Measurements from ENCODE around the gene CPED1. TPM values are rescaled to one million over a fixed set of nuclear protein-coding genes. Genes with fewer than 3 reads are reported as not detected.
A peak's percentile ranks its signal among the peaks of the same experiment; 100 is the strongest.
"Not testable (repeated sequence)": the region's sequence is repeated elsewhere in the genome, so short reads cannot be mapped to it uniquely, and the experiment has no call there.

The CPED1 gene
- total RNA-seq, 1 experiment from 2014 or later, result 4.9 TPM

DNA sequence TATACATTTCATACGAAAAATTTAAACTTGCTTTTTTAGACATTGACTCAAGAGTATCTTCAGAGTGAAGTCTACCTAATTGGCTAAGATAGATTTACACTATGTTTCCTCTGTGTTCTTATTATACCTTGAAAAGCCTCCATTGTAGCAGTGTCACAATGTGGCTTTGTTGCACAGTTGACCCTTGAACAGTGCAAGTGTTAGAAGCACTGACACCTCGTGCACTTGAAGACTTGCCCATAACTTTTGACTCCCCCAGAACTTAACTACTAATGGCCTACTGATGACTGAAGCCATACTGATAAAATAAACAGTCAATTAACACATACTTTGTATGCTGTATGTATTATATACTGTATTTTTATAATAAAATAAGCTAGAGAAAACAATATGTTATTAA is 84.3 kb downstream of the CPED1 start:
- DNase-seq (ENCODE audit: low read depth, low spot score), result peak; percentile 68
- in situ Hi-C loops (cut with HindIII; ENCODE audit: low pct_unique_long_range_greater_than_20kb, low sequenced_read_pairs), result no loop called here

DNA sequence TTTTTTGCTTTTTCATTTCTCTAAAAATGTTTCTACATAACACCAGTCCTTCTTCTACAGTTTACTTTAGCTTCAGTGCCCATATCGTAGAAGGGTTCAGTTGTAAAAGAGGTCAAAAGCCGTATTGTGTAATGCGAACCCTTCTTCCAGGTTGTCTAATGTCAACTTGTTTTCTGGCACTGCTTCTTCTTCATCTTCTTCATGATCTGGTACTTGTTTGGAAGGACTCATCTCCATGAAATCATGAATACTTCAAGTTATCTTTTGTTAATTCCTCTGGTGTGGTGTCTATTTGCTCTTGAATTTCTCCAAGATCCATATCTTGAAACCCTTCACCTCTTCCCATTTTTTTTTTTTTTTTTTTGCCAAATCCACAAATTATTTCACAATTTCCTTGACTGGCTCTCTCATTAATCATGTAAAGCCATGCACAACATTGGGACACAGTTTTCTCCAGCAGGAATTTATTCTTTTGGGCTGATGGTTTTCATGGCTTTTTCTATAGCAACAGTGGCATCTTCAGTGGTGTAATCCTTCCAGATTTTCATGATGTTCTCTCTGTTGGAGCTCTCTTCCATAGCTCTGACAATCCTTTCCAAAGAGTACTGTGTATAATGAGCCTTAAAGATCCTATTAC is 85.1 kb downstream of the CPED1 start:
- in situ Hi-C loops (cut with HindIII; ENCODE audit: low pct_unique_long_range_greater_than_20kb, low sequenced_read_pairs), result no loop called here
- no peak for DNase-seq (ENCODE audit: low read depth, low spot score)

DNA sequence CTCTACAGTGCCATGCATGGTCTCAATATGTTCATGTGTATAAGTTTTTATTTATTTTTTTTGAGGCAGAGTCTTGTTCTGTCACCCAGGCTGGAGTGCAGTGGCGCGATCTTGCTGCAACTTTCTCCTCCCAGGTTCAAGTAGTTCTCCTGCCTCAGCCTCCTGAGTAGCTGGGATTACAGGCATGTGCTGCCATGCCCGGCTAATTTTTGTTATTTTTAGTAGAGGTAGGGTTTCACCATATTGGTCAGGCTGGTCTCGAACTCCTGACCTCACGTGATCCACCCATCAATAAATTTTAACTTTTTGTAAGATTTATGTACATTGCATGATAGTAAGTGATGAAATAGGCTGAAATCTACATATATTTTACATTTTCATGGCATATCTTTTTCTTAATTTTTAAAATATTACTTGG is 86.9 kb downstream of the CPED1 start:
- DNase-seq (ENCODE audit: low read depth, low spot score); in situ Hi-C loops (cut with HindIII; ENCODE audit: low pct_unique_long_range_greater_than_20kb, low sequenced_read_pairs): not testable (repeated sequence)

DNA sequence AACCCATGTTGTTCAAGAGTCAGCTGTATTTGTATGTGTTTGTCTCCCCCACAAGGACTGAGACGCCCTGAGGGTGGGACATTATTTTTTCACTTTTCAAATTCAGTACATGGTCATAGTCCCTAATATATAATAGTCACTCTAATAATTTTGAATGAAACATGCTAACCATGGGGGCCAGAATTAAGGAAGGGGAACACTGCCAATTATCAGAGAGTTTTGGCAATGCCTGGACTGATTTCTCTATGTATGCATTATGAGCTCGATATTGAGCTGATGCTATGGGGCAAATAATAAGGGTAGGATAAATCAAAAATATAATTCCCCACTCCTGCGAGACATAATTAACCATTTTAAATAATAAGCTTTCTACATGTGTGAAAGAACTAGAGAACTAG is 87.4 kb downstream of the CPED1 start:
- DNase-seq (ENCODE audit: low read depth, low spot score), result no peak
- in situ Hi-C loops (cut with HindIII; ENCODE audit: low pct_unique_long_range_greater_than_20kb, low sequenced_read_pairs), result no loop called here

DNA sequence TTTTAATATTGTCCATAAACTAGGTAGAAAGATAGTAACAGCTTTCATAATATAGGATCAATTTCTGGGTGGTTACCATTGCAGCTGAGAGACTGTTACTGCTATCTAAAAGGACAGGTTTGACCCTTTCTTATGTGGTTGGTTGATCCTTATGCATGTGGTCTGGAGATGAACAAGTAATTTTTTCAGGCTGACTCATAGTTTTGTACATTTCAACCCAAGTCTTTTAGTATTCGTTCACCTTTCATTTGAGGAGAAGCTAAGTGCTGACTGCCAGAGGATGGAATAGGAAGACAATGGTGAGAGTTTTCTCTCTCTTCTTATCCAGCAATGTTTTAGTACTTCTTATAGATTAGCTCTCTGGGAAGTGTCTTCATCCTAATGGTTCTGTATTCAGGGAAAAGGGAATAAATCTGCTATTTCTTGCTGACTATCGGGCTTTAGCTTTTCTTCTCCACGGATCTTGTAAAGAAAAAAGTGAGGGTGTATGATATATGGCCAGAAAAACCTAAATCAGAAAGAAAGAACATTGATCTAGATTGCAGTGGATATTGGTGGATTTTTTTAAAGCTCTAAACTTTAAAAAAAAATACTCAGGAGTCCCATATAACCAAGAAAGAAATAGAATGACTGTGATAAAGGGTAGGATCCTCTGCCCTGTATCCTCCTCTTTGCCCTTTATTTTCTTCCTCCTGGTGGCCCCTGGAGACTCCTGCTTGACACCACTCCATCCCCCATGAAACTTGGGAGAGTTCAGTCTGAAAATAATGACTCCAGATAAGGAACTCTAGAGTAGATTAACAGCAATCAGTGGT is 88.0 kb downstream of the CPED1 start:
- no peak for DNase-seq (ENCODE audit: low read depth, low spot score)
- in situ Hi-C loops (cut with HindIII; ENCODE audit: low pct_unique_long_range_greater_than_20kb, low sequenced_read_pairs), result no loop called here

DNA sequence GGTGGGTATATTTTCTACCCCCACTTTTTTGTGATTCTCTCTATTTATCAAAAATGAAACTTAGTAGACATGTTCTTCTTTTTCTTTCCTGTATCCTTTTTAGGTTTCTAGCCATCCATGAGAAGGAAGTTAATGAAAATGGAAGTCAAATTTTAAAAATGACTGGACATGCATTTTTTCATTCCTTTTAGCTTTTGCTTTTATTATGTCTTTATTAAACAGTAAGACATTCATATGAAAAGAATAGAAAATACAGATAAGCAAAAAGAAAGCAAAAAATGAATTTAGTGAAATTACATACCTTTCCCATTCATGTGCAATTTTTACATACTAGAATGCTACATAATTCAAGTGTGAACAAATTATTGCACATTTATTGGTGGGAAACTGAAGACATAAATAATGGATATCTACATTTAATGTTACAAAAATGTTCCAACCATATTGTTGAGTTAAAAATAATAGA is 88.7 kb downstream of the CPED1 start:
- in situ Hi-C loops (cut with HindIII; ENCODE audit: low pct_unique_long_range_greater_than_20kb, low sequenced_read_pairs), result no loop called here
- no peak for DNase-seq (ENCODE audit: low read depth, low spot score)

DNA sequence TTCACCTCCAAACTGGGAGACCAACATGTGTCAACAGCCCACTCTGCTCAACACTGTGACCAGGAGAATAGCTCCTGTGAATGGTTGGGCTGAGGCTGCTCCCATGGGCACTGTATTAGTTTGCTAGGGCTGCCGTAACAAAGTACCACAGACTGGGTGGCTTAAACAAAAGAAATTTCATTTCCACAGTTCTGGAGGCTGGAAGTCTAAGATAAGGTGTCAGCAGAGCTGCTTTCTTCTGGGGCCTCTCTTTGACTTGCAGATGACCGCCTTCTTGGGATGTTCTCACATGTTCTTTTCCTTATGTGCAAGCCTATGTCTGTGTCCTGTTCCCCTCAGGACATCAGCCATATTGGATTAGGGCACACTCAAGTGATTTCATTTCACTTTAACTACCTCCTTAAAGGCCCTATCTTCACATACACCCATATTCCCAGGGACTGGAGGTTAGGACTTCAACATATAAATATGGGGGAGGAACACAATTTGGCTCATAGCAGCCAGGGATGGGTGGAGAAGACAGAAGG is 90.3 kb downstream of the CPED1 start:
- DNase-seq (ENCODE audit: low read depth, low spot score), result no peak
- in situ Hi-C loops (cut with HindIII; ENCODE audit: low pct_unique_long_range_greater_than_20kb, low sequenced_read_pairs), result no loop called here

DNA sequence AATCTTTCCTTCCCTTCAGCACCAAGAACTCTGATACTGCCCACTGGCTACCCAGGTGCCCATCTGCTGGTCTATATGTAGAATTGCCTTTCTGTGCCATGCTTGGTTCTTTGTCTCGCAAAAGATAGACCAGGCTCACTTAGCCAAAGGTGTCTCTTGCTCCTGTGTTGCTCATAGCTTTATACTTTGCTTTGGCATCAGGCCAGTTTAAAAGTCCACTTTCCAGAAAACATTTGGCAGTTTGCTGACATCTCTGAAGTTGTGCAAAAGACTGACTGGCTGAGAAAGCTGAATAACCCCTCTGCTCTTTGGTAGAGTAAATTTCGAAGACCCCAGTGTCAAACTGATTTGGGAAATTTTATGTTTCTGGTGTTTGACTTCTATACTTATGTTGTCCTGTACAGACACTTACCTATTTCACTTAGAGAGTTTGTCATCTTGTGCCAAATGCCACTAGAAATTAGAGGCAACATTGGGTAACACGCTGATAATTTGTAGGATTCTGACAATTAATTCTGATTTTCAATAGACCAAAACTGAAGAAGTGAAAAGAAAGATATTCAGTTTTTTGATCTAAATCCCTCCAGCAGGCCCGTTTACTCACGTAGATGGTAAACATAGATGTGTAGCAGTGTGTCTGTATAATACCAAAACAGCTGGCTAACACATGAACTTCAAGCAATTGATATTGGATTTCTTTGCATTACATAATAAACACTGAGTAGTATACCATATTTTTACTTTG is 91.1 kb downstream of the CPED1 start:
- peak; percentile 38 for DNase-seq (ENCODE audit: low read depth, low spot score)
- in situ Hi-C loops (cut with HindIII; ENCODE audit: low pct_unique_long_range_greater_than_20kb, low sequenced_read_pairs), result no loop called here

DNA sequence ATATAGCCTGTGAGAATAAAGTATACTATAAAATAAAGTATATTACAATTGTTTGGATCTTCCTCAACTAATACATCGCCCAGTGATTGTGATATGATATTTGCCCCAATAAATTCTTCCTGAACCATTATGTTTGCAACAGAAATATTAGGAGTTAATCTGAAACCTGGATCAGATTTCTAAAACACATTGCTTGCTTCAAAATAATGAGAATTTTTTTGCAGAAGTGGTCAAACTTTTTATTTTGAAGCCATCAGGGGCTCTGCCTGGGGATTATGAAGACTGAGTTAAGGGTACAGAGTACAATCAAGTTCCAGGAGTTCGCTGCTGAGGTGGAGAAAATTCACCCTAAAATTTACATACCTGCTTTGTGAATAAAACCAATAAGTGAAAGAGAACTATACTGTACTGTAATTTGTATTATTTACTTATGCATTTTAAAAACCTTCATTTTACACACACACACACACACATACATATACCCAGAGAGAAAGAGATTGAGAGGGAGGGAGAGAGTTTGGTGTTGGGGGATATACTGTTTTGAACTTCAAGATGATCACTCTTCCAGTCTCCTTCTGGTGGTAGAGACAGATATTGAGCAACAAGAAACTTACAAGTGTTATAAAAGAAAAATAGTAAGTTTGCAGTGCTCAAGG is 91.9 kb downstream of the CPED1 start:
- DNase-seq (ENCODE audit: low read depth, low spot score), result no peak
- in situ Hi-C loops (cut with HindIII; ENCODE audit: low pct_unique_long_range_greater_than_20kb, low sequenced_read_pairs), result no loop called here

DNA sequence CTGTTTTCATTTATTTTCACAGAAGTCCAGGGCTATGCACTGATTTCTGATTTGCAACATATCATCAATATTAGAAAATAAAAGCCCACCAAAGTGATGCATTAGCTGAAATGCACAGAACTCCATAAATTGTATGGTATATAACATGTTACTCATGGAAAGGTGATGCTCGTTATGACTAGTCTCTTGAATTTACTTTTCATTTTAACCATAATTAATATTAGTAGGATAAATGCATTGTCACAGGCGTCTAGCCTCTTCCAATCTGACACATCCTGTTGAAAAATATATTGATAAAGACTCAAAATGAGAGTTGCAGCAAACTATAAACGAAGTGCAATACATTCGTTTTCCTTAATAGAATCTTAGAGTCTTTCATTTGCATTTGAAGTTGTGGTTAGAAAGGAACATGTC is 92.4 kb downstream of the CPED1 start:
- in situ Hi-C loops (cut with HindIII; ENCODE audit: low pct_unique_long_range_greater_than_20kb, low sequenced_read_pairs), result no loop called here
- no peak for DNase-seq (ENCODE audit: low read depth, low spot score)

DNA sequence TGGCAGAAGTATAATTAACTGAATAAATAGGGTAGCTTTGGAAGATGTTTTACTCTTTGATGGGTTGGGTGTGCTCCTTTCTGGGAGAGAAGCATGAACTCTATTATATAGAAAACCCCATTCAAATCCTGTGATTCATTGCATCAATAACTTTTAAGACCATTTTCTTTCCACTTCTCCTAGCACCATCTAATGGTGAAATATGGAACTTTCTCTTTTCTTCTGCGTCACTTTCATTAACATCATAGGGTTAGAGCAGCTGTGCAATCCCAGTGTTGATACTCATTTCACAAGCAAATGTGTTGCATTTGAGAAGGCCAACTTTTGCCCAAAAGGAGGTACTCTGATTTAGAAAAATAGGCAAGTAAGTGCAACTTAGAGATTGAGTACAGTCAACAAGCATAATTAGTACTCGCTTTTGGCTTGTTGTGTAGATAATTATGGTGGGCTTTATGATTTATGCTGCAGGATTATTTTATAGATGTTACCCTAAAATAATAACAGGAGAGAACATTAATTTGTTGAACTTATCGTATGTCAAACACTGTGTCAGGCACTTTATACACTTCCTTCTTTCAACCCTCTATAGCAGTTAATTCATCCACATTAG is 92.9 kb downstream of the CPED1 start:
- peak; percentile 92 for DNase-seq (ENCODE audit: low read depth, low spot score)
- in situ Hi-C loops (cut with HindIII; ENCODE audit: low pct_unique_long_range_greater_than_20kb, low sequenced_read_pairs), result no loop called here

DNA sequence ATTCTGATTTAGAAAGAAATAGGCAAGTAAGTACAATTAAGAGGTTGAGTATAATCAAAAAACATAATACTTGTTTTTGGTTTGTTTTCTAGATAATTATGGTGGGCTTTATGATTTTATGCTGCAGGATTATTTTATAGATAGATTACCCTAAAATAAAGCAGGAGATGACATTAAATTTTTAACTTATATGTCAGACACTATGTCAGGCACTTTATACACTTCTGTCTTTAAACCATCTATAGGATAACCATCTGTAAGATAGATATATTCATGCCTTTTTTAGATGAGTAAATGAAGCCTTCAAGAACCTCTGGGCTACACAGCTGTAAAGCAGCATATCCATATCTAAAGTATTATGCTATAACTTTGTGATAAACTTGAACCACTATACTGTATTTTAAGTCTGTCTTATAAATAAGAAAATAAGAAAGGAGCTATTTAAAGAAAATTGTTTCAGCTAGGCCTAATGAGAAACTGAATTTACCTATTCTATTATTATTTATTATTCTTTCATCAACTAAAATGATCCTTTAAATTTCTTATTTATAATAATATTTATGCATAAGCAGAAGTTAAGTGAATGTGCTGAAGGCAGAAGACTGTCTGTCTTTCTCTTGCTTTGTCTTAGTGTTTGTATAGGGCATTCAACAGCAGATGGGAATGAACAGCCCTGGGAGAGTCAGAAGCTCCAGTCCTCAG is 94.0 kb downstream of the CPED1 start:
- DNase-seq (ENCODE audit: low read depth, low spot score), result no peak
- in situ Hi-C loops (cut with HindIII; ENCODE audit: low pct_unique_long_range_greater_than_20kb, low sequenced_read_pairs), result no loop called here

DNA sequence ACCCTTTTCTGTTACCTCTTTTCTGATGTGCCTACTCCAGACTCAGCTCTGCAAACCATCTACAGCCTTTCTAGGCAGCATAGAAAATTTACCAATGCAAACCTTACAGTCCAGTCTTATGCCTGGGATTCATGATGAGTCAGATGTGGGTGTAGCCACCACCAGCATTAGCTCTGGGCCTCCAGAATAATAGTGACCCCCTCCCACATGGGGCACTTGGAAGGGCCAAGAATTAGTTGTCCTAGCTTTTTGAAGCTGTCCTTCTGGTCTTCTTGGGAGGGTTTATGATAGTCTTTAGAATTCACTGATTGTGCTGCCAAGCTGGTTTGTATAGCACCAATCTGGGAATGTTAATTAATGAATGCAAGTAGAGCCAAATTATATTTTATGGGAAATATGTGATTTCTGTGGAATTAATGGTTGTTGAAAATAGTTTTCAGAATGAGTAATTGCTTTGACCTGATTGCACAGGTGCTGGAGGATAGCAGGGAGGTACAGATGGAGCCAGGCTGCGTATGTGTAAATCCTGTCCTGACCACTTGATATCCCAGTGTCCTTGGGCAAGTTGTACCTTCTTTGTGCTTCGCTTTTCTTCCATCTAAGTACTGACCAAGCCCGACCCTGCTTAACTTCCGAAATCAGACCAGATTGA is 94.8 kb downstream of the CPED1 start:
- no peak for DNase-seq (ENCODE audit: low read depth, low spot score)
- in situ Hi-C loops (cut with HindIII; ENCODE audit: low pct_unique_long_range_greater_than_20kb, low sequenced_read_pairs), result no loop called here

DNA sequence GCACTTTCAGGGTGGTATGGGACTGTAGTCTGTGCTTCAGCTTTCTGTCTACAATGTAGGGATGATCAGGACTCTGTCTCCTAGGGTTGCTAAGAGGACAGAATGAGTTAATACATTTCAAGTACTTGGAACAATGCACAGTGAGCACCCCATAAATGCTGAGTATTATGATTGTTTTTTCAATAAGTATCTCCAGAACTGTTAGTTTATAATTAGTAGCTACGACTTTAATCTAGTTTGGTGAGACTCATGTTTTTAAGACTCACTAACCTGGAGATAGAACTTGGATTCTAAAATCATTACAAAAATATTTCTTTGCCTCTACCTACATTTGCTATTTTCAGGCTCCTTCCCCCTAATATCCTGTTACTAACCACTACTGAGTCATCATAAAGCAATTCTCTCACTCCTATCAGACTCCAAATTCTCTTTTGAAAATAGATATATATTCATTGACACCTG is 95.3 kb downstream of the CPED1 start:
- in situ Hi-C loops (cut with HindIII; ENCODE audit: low pct_unique_long_range_greater_than_20kb, low sequenced_read_pairs), result no loop called here
- DNase-seq (ENCODE audit: low read depth, low spot score), result no peak

DNA sequence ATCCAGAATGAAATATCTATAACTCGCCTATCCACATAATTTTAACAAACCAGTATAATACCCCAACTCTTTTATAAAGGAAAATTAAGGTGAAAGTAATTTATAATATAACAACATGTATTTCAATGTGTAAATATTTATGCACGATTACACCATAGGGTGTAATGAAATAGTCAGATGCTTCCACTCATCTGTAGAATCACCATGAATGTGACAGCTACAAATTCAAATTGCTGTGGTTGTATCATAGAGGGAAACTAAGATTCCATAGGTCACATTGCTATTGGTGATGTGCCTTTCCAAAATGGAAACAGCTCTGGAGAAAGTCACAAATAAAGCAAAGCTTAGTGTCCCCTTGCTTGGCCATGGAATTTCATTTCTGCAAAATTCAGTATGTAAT is 95.7 kb downstream of the CPED1 start:
- no peak for DNase-seq (ENCODE audit: low read depth, low spot score)
- in situ Hi-C loops (cut with HindIII; ENCODE audit: low pct_unique_long_range_greater_than_20kb, low sequenced_read_pairs), result no loop called here

DNA sequence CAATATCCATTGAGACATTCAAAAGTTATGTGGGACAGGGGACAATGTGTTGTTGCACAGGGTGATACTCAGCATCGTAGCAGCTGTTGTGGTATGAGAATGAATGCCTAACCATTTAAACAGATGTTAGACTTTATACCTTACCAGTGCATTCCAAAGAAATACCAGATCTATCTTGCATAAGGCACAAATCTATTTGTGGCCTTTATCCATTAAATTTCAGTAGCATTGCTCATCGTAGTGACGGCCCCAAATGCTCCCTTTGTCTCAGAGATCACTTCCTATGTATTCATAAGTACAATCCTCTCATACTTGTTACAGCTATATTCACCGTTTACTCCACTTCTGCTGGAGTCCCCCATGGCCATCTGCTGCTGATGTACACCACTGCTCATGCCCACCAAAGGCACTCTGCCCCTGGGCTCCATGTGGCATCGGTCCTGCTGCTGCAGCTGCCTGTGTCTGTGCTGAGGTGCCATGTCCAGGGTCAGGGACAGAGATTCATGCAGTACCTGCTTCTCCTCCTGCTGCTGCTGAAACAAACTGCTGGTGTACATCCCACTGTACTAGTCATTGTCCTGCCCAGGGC is 96.3 kb downstream of the CPED1 start:
- DNase-seq (ENCODE audit: low read depth, low spot score), result no peak
- in situ Hi-C loops (cut with HindIII; ENCODE audit: low pct_unique_long_range_greater_than_20kb, low sequenced_read_pairs), result no loop called here
